GM18870 (cell line): Measurements from ENCODE around the gene CEMIP.
A peak's percentile ranks its signal among the peaks of the same experiment; 100 is the strongest.
"Not testable (repeated sequence)": the region's sequence is repeated elsewhere in the genome, so short reads cannot be mapped to it uniquely, and the experiment has no call there.

Experiments
- ATAC-seq: cut with Tn5 transposase; IDR thresholded peaks from one replicate; pipeline ENCODE4 v1.9.1; 2021; ENCODE audit warnings: moderate library complexity; ENCODE audit not compliant: unreplicated experiment

CEMIP gene

GRCh38 chr15:80945605-80946004 is 166.4 kb downstream of the CEMIP start:
- ATAC-seq, result no peak

- ATAC-seq, result no peak
Measured at GRCh38 chr15:80946576-80946975, 167.4 kb downstream of the CEMIP start.

- no peak for ATAC-seq
Measured at GRCh38 chr15:80948651-80949292, 169.6 kb downstream of the CEMIP start.

- ATAC-seq, result no peak
Measured at GRCh38 chr15:80949756-80950155, 170.6 kb downstream of the CEMIP start.

- ATAC-seq, result no peak
Measured at GRCh38 chr15:80950291-80951078, 171.3 kb downstream of the CEMIP start.

GRCh38 chr15:80951941-80952340 is 172.8 kb downstream of the CEMIP start:
- no peak for ATAC-seq

- ATAC-seq, result no peak
Measured at GRCh38 chr15:80953001-80953952, 174.1 kb downstream of the CEMIP start.

GRCh38 chr15:80953953-80954778 is 175.0 kb downstream of the CEMIP start:
- no peak for ATAC-seq

GRCh38 chr15:80955571-80956452 is 176.6 kb downstream of the CEMIP start:
- peak; percentile 67 for ATAC-seq

- ATAC-seq, result no peak
Measured at GRCh38 chr15:80957556-80957955, 178.4 kb downstream of the CEMIP start.

- ATAC-seq, result no peak
Measured at GRCh38 chr15:80957976-80958375, 178.8 kb downstream of the CEMIP start.

GRCh38 chr15:80958818-80959495 is 179.8 kb downstream of the CEMIP start:
- ATAC-seq, result no peak

- not testable (repeated sequence) for ATAC-seq
Measured at GRCh38 chr15:80965454-80965853, 186.3 kb downstream of the CEMIP start.

GRCh38 chr15:80966431-80967197 is 187.4 kb downstream of the CEMIP start:
- no peak for ATAC-seq

- ATAC-seq, result no peak
Measured at GRCh38 chr15:80967451-80967850, 188.3 kb downstream of the CEMIP start.

GRCh38 chr15:80967991-80968510 is 188.9 kb downstream of the CEMIP start:
- no peak for ATAC-seq

GRCh38 chr15:80969316-80969715 is 190.1 kb downstream of the CEMIP start:
- ATAC-seq, result no peak
